Measurements from ENCODE around the gene AP1M2.

DNA sequence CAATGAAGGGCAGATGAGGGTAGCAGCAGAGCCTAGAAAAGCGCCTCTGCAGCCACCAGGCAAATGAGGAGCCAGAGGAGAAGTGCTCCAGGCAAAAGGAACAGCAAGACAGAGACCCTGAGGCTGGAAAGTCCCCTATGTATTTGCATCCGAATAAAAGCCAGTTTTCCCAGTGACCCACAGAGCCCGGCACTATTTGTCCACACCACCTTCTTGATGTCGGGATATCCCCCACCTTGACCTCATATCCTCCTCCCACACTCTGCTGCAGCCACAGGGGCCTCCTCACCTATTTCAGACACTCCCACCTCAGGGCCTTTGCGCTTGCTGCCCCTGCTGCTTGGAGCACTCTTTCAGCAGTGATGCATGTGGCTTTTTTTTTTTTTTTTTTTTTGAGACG lies 36.8 kb downstream of the AP1M2 start:
- TF ChIP-seq, protein P1, sequence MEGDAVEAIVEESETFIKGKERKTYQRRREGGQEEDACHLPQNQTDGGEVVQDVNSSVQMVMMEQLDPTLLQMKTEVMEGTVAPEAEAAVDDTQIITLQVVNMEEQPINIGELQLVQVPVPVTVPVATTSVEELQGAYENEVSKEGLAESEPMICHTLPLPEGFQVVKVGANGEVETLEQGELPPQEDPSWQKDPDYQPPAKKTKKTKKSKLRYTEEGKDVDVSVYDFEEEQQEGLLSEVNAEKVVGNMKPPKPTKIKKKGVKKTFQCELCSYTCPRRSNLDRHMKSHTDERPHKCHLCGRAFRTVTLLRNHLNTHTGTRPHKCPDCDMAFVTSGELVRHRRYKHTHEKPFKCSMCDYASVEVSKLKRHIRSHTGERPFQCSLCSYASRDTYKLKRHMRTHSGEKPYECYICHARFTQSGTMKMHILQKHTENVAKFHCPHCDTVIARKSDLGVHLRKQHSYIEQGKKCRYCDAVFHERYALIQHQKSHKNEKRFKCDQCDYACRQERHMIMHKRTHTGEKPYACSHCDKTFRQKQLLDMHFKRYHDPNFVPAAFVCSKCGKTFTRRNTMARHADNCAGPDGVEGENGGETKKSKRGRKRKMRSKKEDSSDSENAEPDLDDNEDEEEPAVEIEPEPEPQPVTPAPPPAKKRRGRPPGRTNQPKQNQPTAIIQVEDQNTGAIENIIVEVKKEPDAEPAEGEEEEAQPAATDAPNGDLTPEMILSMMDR (IDR thresholded peaks at IDR 0.05 in 8 of 11, conservative IDR thresholded peaks at IDR 0.05 in 3 of 11), result no peak
- TF ChIP-seq POLR2A (IDR thresholded peaks at IDR 0.05), result no peak
